SK-N-SH treated with all-trans-retinoic acid at 6 μM for 48 hours (cell line): Measurements from ENCODE around the gene CLCN4.

Source experiments
- PPARA ChIP-seq: fragments of 250-450 bp; sonication (Bioruptor Pico); IDR thresholded peaks from 2 replicates; pipeline ENCODE4 v1.5.0; 2020; ENCODE audit warnings: mild to moderate bottlenecking, borderline replicate concordance
- RARB ChIP-seq: fragments of 250-450 bp; sonication (Bioruptor Pico); IDR thresholded peaks from 2 replicates; pipeline ENCODE4 v1.8.0; 2021; ENCODE audit warnings: mild to moderate bottlenecking, moderate library complexity
- TOX ChIP-seq: fragments of 250-450 bp; sonication (Bioruptor Pico); IDR thresholded peaks from 2 replicates; pipeline ENCODE4 v1.8.0; 2021; ENCODE audit warnings: mild to moderate bottlenecking, moderate library complexity, borderline replicate concordance
- TF ChIP-seq, protein P1 (sequence below): fragments of 250-450 bp; sonication (Bioruptor Pico); IDR thresholded peaks from 2 replicates; pipeline ENCODE4 v1.8.0; 2020; ENCODE audit warnings: mild to moderate bottlenecking, moderate library complexity, borderline replicate concordance
- TF ChIP-seq, protein P2 (sequence below): fragments of 250-450 bp; sonication (Bioruptor Pico); IDR thresholded peaks from 2 replicates; pipeline ENCODE4 v1.5.1; 2020; ENCODE audit warnings: low read depth, mild to moderate bottlenecking, moderate library complexity
- TF ChIP-seq, protein P3 (sequence below): fragments of 250-450 bp; sonication (Bioruptor Pico); IDR thresholded peaks from 2 replicates; pipeline ENCODE4 v1.5.0; 2020; ENCODE audit warnings: mild to moderate bottlenecking, moderate library complexity

- TF ChIP-seq TOX (CRISPR knock-in tag) (no peak), RARB (CRISPR knock-in tag) (no peak), PPARA (no peak)
- TF ChIP-seq, protein P1, sequence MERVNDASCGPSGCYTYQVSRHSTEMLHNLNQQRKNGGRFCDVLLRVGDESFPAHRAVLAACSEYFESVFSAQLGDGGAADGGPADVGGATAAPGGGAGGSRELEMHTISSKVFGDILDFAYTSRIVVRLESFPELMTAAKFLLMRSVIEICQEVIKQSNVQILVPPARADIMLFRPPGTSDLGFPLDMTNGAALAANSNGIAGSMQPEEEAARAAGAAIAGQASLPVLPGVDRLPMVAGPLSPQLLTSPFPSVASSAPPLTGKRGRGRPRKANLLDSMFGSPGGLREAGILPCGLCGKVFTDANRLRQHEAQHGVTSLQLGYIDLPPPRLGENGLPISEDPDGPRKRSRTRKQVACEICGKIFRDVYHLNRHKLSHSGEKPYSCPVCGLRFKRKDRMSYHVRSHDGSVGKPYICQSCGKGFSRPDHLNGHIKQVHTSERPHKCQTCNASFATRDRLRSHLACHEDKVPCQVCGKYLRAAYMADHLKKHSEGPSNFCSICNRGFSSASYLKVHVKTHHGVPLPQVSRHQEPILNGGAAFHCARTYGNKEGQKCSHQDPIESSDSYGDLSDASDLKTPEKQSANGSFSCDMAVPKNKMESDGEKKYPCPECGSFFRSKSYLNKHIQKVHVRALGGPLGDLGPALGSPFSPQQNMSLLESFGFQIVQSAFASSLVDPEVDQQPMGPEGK (CRISPR knock-in tag), result no peak
- TF ChIP-seq, protein P2, sequence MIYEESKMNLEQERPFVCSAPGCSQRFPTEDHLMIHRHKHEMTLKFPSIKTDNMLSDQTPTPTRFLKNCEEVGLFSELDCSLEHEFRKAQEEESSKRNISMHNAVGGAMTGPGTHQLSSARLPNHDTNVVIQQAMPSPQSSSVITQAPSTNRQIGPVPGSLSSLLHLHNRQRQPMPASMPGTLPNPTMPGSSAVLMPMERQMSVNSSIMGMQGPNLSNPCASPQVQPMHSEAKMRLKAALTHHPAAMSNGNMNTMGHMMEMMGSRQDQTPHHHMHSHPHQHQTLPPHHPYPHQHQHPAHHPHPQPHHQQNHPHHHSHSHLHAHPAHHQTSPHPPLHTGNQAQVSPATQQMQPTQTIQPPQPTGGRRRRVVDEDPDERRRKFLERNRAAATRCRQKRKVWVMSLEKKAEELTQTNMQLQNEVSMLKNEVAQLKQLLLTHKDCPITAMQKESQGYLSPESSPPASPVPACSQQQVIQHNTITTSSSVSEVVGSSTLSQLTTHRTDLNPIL, result no peak
- TF ChIP-seq, protein P3, sequence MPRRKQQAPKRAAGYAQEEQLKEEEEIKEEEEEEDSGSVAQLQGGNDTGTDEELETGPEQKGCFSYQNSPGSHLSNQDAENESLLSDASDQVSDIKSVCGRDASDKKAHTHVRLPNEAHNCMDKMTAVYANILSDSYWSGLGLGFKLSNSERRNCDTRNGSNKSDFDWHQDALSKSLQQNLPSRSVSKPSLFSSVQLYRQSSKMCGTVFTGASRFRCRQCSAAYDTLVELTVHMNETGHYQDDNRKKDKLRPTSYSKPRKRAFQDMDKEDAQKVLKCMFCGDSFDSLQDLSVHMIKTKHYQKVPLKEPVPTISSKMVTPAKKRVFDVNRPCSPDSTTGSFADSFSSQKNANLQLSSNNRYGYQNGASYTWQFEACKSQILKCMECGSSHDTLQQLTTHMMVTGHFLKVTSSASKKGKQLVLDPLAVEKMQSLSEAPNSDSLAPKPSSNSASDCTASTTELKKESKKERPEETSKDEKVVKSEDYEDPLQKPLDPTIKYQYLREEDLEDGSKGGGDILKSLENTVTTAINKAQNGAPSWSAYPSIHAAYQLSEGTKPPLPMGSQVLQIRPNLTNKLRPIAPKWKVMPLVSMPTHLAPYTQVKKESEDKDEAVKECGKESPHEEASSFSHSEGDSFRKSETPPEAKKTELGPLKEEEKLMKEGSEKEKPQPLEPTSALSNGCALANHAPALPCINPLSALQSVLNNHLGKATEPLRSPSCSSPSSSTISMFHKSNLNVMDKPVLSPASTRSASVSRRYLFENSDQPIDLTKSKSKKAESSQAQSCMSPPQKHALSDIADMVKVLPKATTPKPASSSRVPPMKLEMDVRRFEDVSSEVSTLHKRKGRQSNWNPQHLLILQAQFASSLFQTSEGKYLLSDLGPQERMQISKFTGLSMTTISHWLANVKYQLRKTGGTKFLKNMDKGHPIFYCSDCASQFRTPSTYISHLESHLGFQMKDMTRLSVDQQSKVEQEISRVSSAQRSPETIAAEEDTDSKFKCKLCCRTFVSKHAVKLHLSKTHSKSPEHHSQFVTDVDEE (CRISPR knock-in tag), result no peak
Observed at GRCh38 chrX:10265775-10266174, 109.0 kb downstream of the CLCN4 start.
